BLaER1 (cell line): ENCODE data around the gene MAMLD1.
"Not testable (repeated sequence)": the region's sequence is repeated elsewhere in the genome, so short reads cannot be mapped to it uniquely, and the experiment has no call there.

Experiments
- H3K27ac ChIP-seq: shearing (Covaris generic); formaldehyde crosslinking; 2 replicates; pipeline ENCODE4 v1.8.1; 2022
- H3K27me3 ChIP-seq: shearing (Covaris generic); formaldehyde crosslinking; 2 replicates; pipeline ENCODE4 v1.8.1; 2022
- H3K36me3 ChIP-seq: shearing (Covaris generic); formaldehyde crosslinking; 2 replicates; pipeline ENCODE4 v1.8.1; 2022
- H3K4me1 ChIP-seq: shearing (Covaris generic); formaldehyde crosslinking; 2 replicates; pipeline ENCODE4 v1.8.1; 2022
- H3K4me2 ChIP-seq: shearing (Covaris generic); formaldehyde crosslinking; 2 replicates; pipeline ENCODE4 v1.8.1; 2022
- H3K4me3 ChIP-seq: shearing (Covaris generic); formaldehyde crosslinking; 2 replicates; pipeline ENCODE4 v1.8.1; 2022
- H3K9ac ChIP-seq: shearing (Covaris generic); formaldehyde crosslinking; 2 replicates; pipeline ENCODE4 v1.8.1; 2022
- H3K9me3 ChIP-seq: shearing (Covaris generic); formaldehyde crosslinking; 2 replicates; pipeline ENCODE4 v1.8.1; 2022
- H4K20me1 ChIP-seq: shearing (Covaris generic); formaldehyde crosslinking; 2 replicates; pipeline ENCODE4 v1.8.1; 2022
- Cebpa-rat ChIP-seq: shearing (Covaris generic); IDR thresholded peaks from 2 replicates; pipeline ENCODE4 v1.8.1; 2022

Gene MAMLD1

DNA sequence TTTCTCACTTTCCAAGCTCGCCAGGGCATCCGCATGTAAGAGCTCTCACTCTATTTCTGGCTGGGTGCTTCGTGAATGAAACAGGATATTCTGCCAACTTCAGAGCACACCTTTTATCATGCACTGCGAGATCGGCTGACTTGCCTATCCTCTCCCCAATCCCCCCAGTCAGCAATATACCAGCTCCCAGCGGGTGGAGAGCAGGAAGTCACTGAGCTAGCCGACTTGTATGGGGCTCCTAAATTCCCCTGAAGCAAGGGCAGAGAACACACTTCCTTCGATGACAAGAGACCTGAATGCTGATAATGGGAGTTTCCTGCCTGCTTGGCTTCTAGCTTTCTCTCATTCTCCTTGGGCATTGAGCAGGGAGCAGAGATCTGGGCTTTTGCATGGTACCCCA, 33.8 kb upstream of the MAMLD1 start:
- Histone ChIP-seq H3K4me2 (no peak overlapping the region), H3K4me3 (no peak overlapping the region), H3K9me3 (no peaks in the 10 kb centered on the region), H3K4me1 (peaks cover 47% of the 10 kb centered on the region), H3K36me3 (no peaks in the 10 kb centered on the region), H3K27ac (no peak overlapping the region), H4K20me1 (no peaks in the 10 kb centered on the region), H3K9ac (no peak overlapping the region), H3K27me3 (no peaks in the 10 kb centered on the region)
- no peak for TF ChIP-seq Cebpa-rat

DNA sequence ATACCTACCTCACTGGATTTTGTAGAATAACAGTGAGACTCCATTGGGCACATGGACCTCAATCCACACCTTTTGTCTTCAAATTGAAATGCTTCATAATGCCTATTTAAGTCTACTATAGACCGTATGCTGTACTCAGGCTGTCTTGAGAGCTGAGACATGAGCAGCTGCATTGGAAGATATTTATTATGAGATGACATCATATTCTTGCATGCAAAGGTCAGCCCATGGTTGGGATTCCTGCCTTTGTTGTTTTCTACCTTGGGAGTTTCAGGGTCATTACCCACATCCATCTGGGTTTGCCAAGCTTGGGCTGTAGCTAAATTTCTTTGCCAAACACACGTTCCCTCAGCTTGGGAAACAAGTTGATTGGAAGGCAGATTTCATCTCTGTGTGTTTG, 33.2 kb upstream of the MAMLD1 start:
- Histone ChIP-seq H3K27me3 (no peaks in the 10 kb centered on the region), H4K20me1 (no peaks in the 10 kb centered on the region), H3K9me3 (no peaks in the 10 kb centered on the region), H3K4me2 (no peak overlapping the region), H3K36me3 (no peaks in the 10 kb centered on the region), H3K4me3 (no peak overlapping the region), H3K9ac (no peak overlapping the region), H3K27ac (no peak overlapping the region), H3K4me1 (peaks cover 41% of the 10 kb centered on the region)
- TF ChIP-seq Cebpa-rat: no peak

DNA sequence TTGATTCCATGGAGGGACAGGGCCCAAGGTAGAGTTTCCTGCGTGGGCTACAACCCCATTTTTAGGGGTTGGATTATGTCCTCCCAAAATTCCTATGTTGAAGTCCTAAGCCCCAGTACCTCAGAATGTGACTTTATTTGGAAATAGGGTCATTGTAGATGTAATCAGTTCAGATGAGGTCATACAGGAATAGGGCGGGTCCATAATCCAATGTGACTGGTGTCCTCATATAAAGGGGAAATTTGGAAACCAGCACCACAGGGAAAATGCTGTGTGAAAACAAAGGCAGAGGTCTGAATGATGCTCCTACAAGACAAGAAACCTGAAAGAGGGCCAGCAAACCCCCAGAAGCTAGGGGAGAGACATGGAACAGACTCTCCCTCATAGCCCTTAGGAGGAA, 31.1 kb upstream of the MAMLD1 start:
- Histone ChIP-seq H3K4me2 (no peak overlapping the region), H4K20me1 (no peaks in the 10 kb centered on the region), H3K36me3 (no peaks in the 10 kb centered on the region), H3K4me1 (peaks cover 19% of the 10 kb centered on the region), H3K27me3 (no peaks in the 10 kb centered on the region), H3K9ac (no peak overlapping the region), H3K9me3 (no peaks in the 10 kb centered on the region), H3K27ac (no peak overlapping the region), H3K4me3 (no peak overlapping the region)
- TF ChIP-seq Cebpa-rat: no peak

DNA sequence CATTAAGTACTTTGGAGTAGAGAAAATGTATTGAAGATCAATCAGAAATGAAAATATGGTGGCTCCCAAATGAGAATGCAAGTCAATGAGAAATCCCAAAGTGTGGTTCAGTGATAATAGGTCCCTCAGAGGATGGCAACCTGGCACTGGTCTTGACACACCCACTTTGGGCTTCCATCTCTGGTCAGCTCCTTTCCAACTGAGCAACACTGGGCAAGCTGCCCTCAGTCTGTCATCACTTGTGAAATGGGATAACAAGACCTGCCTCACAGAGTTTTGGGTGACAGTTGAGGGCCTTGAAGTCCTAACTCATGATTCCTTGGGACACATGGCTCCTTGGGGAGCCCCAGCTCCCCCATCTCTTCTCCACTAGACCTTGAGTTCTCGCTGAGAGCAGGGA, 29.0 kb upstream of the MAMLD1 start:
- Histone ChIP-seq H3K9ac (no peak overlapping the region), H3K9me3 (no peaks in the 10 kb centered on the region), H3K4me2 (no peak overlapping the region), H3K27ac (no peak overlapping the region), H3K36me3 (no peaks in the 10 kb centered on the region), H3K27me3 (no peaks in the 10 kb centered on the region), H3K4me1 (peaks cover 13% of the 10 kb centered on the region), H4K20me1 (no peaks in the 10 kb centered on the region), H3K4me3 (no peak overlapping the region)
- TF ChIP-seq Cebpa-rat: no peak

DNA sequence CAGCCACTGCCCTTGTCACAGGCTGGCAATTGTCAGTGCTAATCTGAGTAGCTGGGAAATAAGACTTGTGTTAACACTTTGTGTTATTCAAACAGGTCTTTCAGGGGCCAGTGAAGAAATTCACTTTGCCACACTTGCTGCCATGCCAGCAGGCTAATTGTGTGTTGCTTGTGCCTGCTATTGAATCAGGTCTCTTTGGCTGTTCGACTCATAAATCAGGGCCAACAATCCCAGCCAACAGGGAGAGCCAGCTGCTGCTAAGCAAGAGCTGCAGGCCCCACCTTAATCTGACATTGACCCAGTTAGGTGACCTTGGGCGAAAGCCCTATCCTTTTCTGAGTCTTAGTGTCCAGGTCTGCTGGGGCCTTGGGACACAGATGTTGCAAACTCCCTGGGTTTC, 28.1 kb upstream of the MAMLD1 start:
- TF ChIP-seq Cebpa-rat: no peak
- H3K36me3 ChIP-seq: no peaks in the 10 kb centered on the region
- no peak overlapping the region for H3K9ac ChIP-seq
- H3K27me3 ChIP-seq: no peaks in the 10 kb centered on the region
- no peak overlapping the region for H3K27ac ChIP-seq
- no peak overlapping the region for H3K4me2 ChIP-seq
- H3K9me3 ChIP-seq: no peaks in the 10 kb centered on the region
- peaks cover 13% of the 10 kb centered on the region for H3K4me1 ChIP-seq
- no peak overlapping the region for H3K4me3 ChIP-seq
- no peaks in the 10 kb centered on the region for H4K20me1 ChIP-seq

GRCh38 chrX:150337026-150337425, 26.1 kb upstream of the MAMLD1 start:
- H3K4me3 ChIP-seq: no peak overlapping the region
- no peak overlapping the region for H3K27ac ChIP-seq
- H3K9me3 ChIP-seq: no peaks in the 10 kb centered on the region
- H3K4me2 ChIP-seq: no peak overlapping the region
- H3K4me1 ChIP-seq: peaks cover 13% of the 10 kb centered on the region
- H4K20me1 ChIP-seq: no peaks in the 10 kb centered on the region
- no peak for TF ChIP-seq Cebpa-rat
- no peak overlapping the region for H3K9ac ChIP-seq
- H3K27me3 ChIP-seq: no peaks in the 10 kb centered on the region
- no peaks in the 10 kb centered on the region for H3K36me3 ChIP-seq

GRCh38 chrX:150337536-150337935, 25.6 kb upstream of the MAMLD1 start:
- TF ChIP-seq Cebpa-rat: no peak
- Histone ChIP-seq H4K20me1 (no peaks in the 10 kb centered on the region), H3K27ac (no peak overlapping the region), H3K4me3 (no peak overlapping the region), H3K36me3 (no peaks in the 10 kb centered on the region), H3K4me2 (no peak overlapping the region), H3K4me1 (peaks cover 12% of the 10 kb centered on the region), H3K9me3 (no peaks in the 10 kb centered on the region), H3K27me3 (no peaks in the 10 kb centered on the region), H3K9ac (no peak overlapping the region)

DNA sequence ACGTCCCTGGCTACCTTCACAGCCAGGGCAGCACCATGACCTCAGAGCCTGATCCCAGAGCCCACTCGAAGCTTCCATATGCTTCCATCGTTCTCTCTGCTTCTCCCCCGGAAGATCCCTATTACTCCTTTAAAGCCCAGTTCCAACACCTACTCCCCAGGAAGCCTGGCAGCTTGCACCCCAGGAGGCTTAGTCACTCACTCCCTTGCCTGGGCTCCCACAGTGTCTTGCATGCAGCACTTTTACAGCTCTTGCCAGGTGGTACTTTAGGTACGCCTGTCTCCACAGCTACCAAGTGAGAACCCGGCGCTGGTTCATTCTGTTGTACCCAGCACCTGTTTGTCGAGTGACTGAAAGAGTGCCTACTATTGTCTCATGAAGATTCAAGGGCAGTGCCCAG, 24.5 kb upstream of the MAMLD1 start:
- no peak for TF ChIP-seq Cebpa-rat
- no peaks in the 10 kb centered on the region for H3K36me3 ChIP-seq
- H3K27ac ChIP-seq: no peak overlapping the region
- H3K4me3 ChIP-seq: no peak overlapping the region
- H4K20me1 ChIP-seq: no peaks in the 10 kb centered on the region
- no peaks in the 10 kb centered on the region for H3K27me3 ChIP-seq
- no peaks in the 10 kb centered on the region for H3K9me3 ChIP-seq
- H3K4me1 ChIP-seq: peaks cover 1% of the 10 kb centered on the region
- no peak overlapping the region for H3K9ac ChIP-seq
- no peak overlapping the region for H3K4me2 ChIP-seq

DNA sequence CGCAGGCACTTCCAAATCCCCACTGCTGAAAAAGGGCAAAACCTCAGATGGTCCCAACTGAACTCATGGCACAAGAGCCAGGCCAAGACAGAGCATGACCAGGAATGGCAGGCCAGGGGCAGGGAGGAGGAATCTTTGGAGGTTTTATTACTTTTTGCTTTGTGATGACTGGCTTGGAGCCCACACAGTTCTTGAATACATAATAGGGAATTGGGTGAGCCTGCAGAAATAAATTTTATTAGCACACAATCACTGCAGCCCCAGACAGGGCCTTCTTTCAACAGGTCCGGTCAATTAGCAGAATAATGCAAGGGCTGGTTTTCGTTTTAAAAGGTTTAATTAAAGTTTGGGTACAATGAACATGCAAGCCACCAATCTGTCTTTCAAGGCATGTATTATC, 23.4 kb upstream of the MAMLD1 start:
- Histone ChIP-seq H3K36me3 (no peaks in the 10 kb centered on the region), H3K9me3 (no peaks in the 10 kb centered on the region), H3K4me1 (no peaks in the 10 kb centered on the region), H4K20me1 (no peaks in the 10 kb centered on the region), H3K9ac (no peak overlapping the region), H3K27me3 (no peaks in the 10 kb centered on the region), H3K4me3 (no peak overlapping the region), H3K4me2 (no peak overlapping the region), H3K27ac (no peak overlapping the region)
- no peak for TF ChIP-seq Cebpa-rat

DNA sequence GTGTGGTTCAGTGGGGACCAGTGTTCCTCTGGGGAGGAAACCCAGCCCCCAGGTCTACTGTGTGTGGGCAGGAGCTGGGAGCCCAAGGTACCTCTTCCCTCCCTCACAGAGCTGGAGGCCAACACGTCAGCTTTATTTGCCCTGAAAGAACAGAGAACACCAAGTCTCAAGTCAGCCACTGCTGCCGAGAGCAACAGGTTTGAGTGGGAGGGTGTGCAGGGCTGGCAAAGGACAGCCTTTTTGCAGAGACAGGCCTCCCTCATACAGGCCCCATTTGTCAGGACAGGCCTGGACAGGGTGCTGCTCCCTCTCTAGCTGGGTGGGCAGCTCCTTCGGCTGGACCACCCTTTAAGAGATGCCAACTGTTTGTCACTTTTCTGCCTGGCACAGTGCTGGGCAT, 22.8 kb upstream of the MAMLD1 start:
- H3K27ac ChIP-seq, H3K9me3 ChIP-seq, H3K9ac ChIP-seq, H3K4me1 ChIP-seq, H3K36me3 ChIP-seq, H4K20me1 ChIP-seq, H3K4me2 ChIP-seq, H3K27me3 ChIP-seq, H3K4me3 ChIP-seq: not testable (repeated sequence)

GRCh38 chrX:150347471-150347870, 15.6 kb upstream of the MAMLD1 start:
- no peak for TF ChIP-seq Cebpa-rat
- H3K27ac ChIP-seq: no peak overlapping the region
- H3K4me2 ChIP-seq: no peak overlapping the region
- no peak overlapping the region for H3K9ac ChIP-seq
- H4K20me1 ChIP-seq: no peaks in the 10 kb centered on the region
- no peaks in the 10 kb centered on the region for H3K9me3 ChIP-seq
- no peaks in the 10 kb centered on the region for H3K36me3 ChIP-seq
- no peaks in the 10 kb centered on the region for H3K27me3 ChIP-seq
- peaks cover 5% of the 10 kb centered on the region for H3K4me1 ChIP-seq
- no peak overlapping the region for H3K4me3 ChIP-seq
